ENCODE data around the gene RIMBP2. TPM values are rescaled to one million over a fixed set of nuclear protein-coding genes. Genes with fewer than 3 reads are reported as not detected.

Gene RIMBP2
- total RNA-seq, 1 donor from 2014 or later = not detected

- no peak for ATAC-seq (ENCODE audit: poor library complexity)
- intact Hi-C loops (cut with DNase I) = no loop called here
- no peak for DNase-seq
Observed at GRCh38 chr12:130626601-130627000, 89.5 kb downstream of the RIMBP2 start.

- ATAC-seq (ENCODE audit: poor library complexity) (no peak), DNase-seq (no peak)
- intact Hi-C loops (cut with DNase I) = no loop called here
Observed at GRCh38 chr12:130625201-130625600, 90.9 kb downstream of the RIMBP2 start.

DNA sequence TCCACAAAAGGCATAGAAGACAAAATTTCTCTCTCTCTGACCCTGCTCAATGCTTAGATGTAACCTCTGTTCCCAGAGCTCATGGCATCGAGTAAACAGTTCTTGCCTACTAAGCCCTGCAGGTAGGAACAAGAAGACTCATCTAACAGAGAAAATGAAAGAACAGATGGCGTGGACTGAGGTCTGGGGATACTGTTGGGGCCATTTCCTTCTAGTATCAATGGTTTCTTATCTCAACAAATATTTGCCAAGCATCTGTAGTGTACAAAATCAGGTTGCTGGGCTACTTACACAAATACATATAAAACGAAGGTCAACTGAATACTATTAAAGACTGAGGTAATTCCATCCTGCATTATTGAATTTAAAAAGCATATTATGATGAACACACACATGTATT is 93.3 kb downstream of the RIMBP2 start:
- ATAC-seq (ENCODE audit: poor library complexity) = no peak
- intact Hi-C loops (cut with DNase I) = no loop called here
- no peak for DNase-seq

- no peak for DNase-seq
- intact Hi-C loops (cut with DNase I) = no loop called here
- ATAC-seq (ENCODE audit: poor library complexity) = no peak
Observed at GRCh38 chr12:130621696-130622298, 94.3 kb downstream of the RIMBP2 start.

GRCh38 chr12:130620756-130621155 is 95.3 kb downstream of the RIMBP2 start:
- ATAC-seq (ENCODE audit: poor library complexity) (no peak), DNase-seq (no peak)
- intact Hi-C loops (cut with DNase I) = no loop called here

GRCh38 chr12:130620281-130620680 is 95.8 kb downstream of the RIMBP2 start:
- DNase-seq = no peak
- intact Hi-C loops (cut with DNase I) = no loop called here
- ATAC-seq (ENCODE audit: poor library complexity) = no peak

- intact Hi-C loops (cut with DNase I) = no loop called here
- no peak for DNase-seq
- no peak for ATAC-seq (ENCODE audit: poor library complexity)
Observed at GRCh38 chr12:130619385-130620001, 96.6 kb downstream of the RIMBP2 start.

- ATAC-seq (ENCODE audit: poor library complexity) = no peak
- no peak for DNase-seq
- intact Hi-C loops (cut with DNase I) = no loop called here
Observed at GRCh38 chr12:130617219-130617618, 98.9 kb downstream of the RIMBP2 start.

DNA sequence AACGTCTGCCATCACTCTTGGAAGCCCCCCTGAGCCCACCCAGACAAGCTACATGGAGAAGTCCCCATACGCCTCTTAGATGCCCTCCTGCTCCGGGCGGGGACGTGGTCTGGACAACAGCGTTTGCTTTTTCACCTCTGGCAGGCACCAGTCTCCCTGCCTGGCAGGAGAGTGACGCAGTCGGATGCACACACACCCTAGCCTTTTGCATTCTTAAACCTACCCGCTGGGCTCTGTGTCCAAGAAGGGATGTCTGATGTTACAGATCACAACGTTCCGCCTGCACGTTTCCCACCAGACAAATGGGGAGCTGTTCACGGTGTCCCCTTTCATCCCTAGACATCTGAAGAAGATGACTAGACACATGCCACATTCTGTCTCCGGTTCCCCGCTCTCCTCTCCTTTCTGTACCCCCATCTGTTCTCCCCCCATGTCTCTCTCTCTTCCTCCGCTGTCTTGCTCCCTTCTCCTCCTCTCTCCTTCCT is 100.2 kb downstream of the RIMBP2 start:
- intact Hi-C loops (cut with DNase I) = no loop called here
- no peak for ATAC-seq (ENCODE audit: poor library complexity)
- no peak for DNase-seq

GRCh38 chr12:130614530-130614905 is 101.6 kb downstream of the RIMBP2 start:
- intact Hi-C loops (cut with DNase I) = no loop called here
- ATAC-seq (ENCODE audit: poor library complexity) = no peak

GRCh38 chr12:130613831-130614529 is 102.1 kb downstream of the RIMBP2 start:
- intact Hi-C loops (cut with DNase I) = no loop called here
- DNase-seq (no peak), ATAC-seq (ENCODE audit: poor library complexity) (no peak)

More at GRCh38 chr12:130614530-130614905, 101.6 kb downstream of the RIMBP2 start:
- DNase-seq = no peak

DNA sequence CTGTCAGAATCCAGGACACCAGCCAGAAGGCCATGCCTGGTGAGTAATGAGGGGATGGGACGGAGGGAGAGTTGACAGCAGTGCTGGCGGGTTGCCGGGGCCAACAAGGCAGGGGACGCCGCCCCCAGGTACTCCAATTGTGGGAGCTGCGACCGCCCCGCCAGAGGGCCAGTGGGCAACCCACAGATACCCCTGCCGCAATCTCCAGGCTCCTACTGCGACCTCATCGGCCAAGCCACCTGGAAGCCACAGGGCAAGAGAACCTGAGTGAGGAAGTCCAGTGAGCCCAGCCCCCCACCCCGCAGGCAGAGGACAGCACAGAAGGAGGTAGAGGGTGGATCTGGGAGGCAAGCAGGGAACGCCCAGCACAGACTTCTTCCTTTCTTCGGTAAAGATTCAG is 103.0 kb downstream of the RIMBP2 start:
- ATAC-seq (ENCODE audit: poor library complexity) (no peak), DNase-seq (no peak)
- intact Hi-C loops (cut with DNase I) = no loop called here

GRCh38 chr12:130611026-130611905 is 104.8 kb downstream of the RIMBP2 start:
- ATAC-seq (ENCODE audit: poor library complexity) = no peak

GRCh38 chr12:130609966-130610365 is 106.1 kb downstream of the RIMBP2 start:
- no peak for ATAC-seq (ENCODE audit: poor library complexity)

More at GRCh38 chr12:130611026-130611905, 104.8 kb downstream of the RIMBP2 start:
- intact Hi-C loops (cut with DNase I) = no loop called here
- DNase-seq = no peak

GRCh38 chr12:130608831-130609230 is 107.3 kb downstream of the RIMBP2 start:
- no peak for ATAC-seq (ENCODE audit: poor library complexity)
- no peak for DNase-seq
- intact Hi-C loops (cut with DNase I) = no loop called here

More at GRCh38 chr12:130609966-130610365, 106.1 kb downstream of the RIMBP2 start:
- DNase-seq = no peak
- intact Hi-C loops (cut with DNase I) = no loop called here

DNA sequence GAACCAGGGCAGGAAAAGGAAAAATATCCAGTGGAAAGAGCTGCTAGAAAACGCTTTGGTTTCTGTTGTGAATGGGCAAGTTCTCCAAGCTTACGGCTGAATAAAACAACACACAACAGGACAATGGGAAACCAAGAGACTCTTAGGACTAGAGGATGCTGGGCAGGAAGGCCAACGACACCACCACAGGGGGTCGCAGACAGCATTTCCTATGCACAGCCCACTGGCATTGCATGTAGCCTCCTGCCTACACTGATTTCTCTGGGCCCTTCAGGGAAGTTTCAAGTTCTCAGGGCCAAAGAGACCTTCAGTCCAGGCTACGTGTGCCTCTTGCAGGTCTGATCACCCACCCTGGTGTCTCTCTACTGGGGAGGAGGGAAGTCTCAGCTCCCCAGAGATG is 108.0 kb downstream of the RIMBP2 start:
- no peak for ATAC-seq (ENCODE audit: poor library complexity)
- intact Hi-C loops (cut with DNase I) = no loop called here
- no peak for DNase-seq

DNA sequence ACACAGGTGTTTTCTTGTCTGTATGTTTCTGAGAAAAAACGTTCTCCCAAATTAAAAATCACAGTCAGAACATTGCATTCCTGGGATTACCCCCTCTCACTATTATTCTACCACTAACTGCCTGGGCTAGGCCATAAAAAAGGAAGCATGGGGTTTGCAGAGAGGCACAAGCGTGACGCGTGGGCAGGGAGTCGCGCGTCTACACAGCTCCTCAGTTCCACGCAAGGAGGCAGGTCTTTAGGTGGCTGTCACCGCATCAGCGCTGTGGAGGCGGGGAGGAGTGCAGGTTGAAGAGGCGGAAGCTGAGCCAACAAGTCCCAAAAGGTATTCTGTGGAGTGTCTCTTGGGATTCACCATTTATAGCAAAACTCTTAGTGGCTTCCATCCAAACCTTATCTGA is 109.9 kb downstream of the RIMBP2 start:
- intact Hi-C loops (cut with DNase I) = no loop called here
- no peak for ATAC-seq (ENCODE audit: poor library complexity)
- no peak for DNase-seq

DNA sequence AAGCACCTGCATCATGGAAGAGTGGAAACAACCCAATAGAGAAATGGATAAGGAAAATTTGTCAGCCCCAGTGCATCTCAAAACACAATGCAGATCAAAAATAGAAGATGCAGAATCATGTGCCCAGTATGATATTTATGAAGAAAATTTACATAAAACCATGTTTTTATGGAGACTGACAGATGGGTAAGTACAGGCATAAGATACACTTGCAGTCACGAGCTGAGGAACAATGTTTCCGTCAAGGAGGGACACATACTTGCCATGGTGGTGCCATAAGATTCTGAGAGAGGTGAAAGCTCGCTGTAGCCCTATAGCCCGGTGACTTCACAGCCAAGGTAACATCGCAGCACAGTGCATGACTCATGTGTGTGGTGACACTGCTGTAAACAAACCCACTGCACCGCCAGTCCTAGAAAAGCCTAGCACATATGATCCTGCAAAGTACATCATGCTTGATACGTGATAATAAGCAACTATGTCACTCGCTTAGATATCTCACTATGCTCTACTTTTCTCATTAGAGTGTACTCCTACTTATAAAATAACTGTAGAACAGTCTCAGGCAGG is 112.6 kb downstream of the RIMBP2 start:
- intact Hi-C loops (cut with DNase I) = no loop called here
- ATAC-seq (ENCODE audit: poor library complexity) (no peak), DNase-seq (no peak)

- no peak for DNase-seq
- no peak for ATAC-seq (ENCODE audit: poor library complexity)
- intact Hi-C loops (cut with DNase I) = no loop called here
Observed at GRCh38 chr12:130602251-130602650, 113.8 kb downstream of the RIMBP2 start.
